ENCODE data around the gene CREG2.

CREG2 gene

DNA sequence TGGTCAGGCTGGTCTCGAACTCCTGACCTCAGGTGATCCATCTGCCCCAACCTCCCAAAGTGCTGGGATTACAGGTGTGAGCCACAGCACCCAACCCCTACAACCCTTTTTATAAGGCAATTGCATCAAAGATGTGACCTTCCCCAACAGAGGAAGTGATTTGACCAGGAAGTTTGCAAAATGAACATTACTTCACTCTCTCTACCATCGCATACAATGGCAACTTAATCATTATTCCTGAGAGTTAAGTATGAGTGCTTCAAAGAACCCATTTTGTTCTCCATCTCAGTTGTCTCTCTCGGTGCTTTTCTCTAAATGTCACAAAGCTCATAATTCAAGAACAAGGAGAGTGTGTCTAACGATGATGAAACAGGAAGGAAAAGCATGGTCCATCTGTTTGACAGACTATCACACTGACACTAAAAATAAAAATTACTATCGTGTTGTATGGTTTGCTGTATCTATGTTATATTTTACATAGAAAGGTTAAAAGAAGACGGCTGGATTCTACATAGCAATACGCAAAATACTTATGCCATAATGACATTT, 18.1 kb upstream of the CREG2 start:
- FAIRE-seq = no peak
- TF ChIP-seq POLR2A (IDR thresholded peaks at IDR 0.05; ENCODE audit: low read depth, low read length) (no peak), POLR2AphosphoS5 (IDR thresholded peaks at IDR 0.05; ENCODE audit: low read depth, low read length) (no peak), TAF1 (IDR thresholded peaks at IDR 0.05; ENCODE audit: borderline replicate concordance, low read depth, low read length) (no peak)
- DNase-seq (ENCODE audit: insufficient read length) = no peak

GRCh38 chr2:101403745-101404144, 16.4 kb upstream of the CREG2 start:
- TF ChIP-seq POLR2A (IDR thresholded peaks at IDR 0.05; ENCODE audit: low read depth, low read length) (no peak), TAF1 (IDR thresholded peaks at IDR 0.05; ENCODE audit: borderline replicate concordance, low read depth, low read length) (no peak), POLR2AphosphoS5 (IDR thresholded peaks at IDR 0.05; ENCODE audit: low read depth, low read length) (no peak)
- FAIRE-seq (no peak), DNase-seq (ENCODE audit: insufficient read length) (no peak)

- TF ChIP-seq POLR2AphosphoS5 (IDR thresholded peaks at IDR 0.05; ENCODE audit: low read depth, low read length) = no peak
- no peak for DNase-seq (ENCODE audit: insufficient read length)
- FAIRE-seq = no peak
Measured at GRCh38 chr2:101402630-101403029, 15.3 kb upstream of the CREG2 start.

- TF ChIP-seq POLR2A (IDR thresholded peaks at IDR 0.05; ENCODE audit: low read depth, low read length) (no peak), TAF1 (IDR thresholded peaks at IDR 0.05; ENCODE audit: borderline replicate concordance, low read depth, low read length) (no peak), POLR2AphosphoS5 (IDR thresholded peaks at IDR 0.05; ENCODE audit: low read depth, low read length) (no peak)
- no peak for FAIRE-seq
- no peak for DNase-seq (ENCODE audit: insufficient read length)
Measured at GRCh38 chr2:101401906-101402305, 14.6 kb upstream of the CREG2 start.

DNA sequence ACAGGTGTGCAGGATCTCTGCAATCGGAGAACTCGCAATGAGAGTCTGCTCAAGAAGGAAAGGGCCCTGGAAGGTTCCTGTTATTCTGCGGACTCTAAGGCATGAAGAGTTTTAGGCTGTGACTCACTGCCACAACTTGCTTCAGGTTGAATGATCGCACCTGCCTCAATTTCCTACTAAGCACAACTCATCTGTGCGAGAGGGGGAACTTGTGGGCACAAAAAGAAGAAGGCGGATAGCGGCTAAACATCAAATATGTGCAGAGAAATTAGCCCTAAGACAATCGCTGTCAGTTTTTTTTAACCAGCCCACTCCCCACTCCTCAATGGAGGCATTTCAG, 14.0 kb upstream of the CREG2 start:
- FAIRE-seq = no peak
- TF ChIP-seq POLR2AphosphoS5 (IDR thresholded peaks at IDR 0.05; ENCODE audit: low read depth, low read length) = no peak
- TF ChIP-seq POLR2A (IDR thresholded peaks at IDR 0.05; ENCODE audit: low read depth, low read length) = no peak
- no peak for TF ChIP-seq TAF1 (IDR thresholded peaks at IDR 0.05; ENCODE audit: borderline replicate concordance, low read depth, low read length)

GRCh38 chr2:101400506-101401325, 13.4 kb upstream of the CREG2 start:
- TF ChIP-seq TAF1 (IDR thresholded peaks at IDR 0.05; ENCODE audit: borderline replicate concordance, low read depth, low read length) = no peak
- TF ChIP-seq POLR2AphosphoS5 (IDR thresholded peaks at IDR 0.05; ENCODE audit: low read depth, low read length) = no peak
- no peak for TF ChIP-seq POLR2A (IDR thresholded peaks at IDR 0.05; ENCODE audit: low read depth, low read length)
- FAIRE-seq = no peak
- DNase-seq (ENCODE audit: insufficient read length) = no peak

More for the DNA sequence above, 14.0 kb upstream of the CREG2 start:
- no peak for DNase-seq (ENCODE audit: insufficient read length)

- FAIRE-seq (no peak), DNase-seq (ENCODE audit: insufficient read length) (no peak)
- TF ChIP-seq POLR2AphosphoS5 (IDR thresholded peaks at IDR 0.05; ENCODE audit: low read depth, low read length) (no peak), TAF1 (IDR thresholded peaks at IDR 0.05; ENCODE audit: borderline replicate concordance, low read depth, low read length) (no peak), POLR2A (IDR thresholded peaks at IDR 0.05; ENCODE audit: low read depth, low read length) (no peak)
Measured at GRCh38 chr2:101400048-101400447, 12.7 kb upstream of the CREG2 start.

GRCh38 chr2:101399021-101399799, 11.9 kb upstream of the CREG2 start:
- FAIRE-seq = no peak
- TF ChIP-seq TAF1 (IDR thresholded peaks at IDR 0.05; ENCODE audit: borderline replicate concordance, low read depth, low read length) = no peak
- no peak for TF ChIP-seq POLR2A (IDR thresholded peaks at IDR 0.05; ENCODE audit: low read depth, low read length)
- TF ChIP-seq POLR2AphosphoS5 (IDR thresholded peaks at IDR 0.05; ENCODE audit: low read depth, low read length) = no peak
- DNase-seq (ENCODE audit: insufficient read length) = no peak

GRCh38 chr2:101398116-101398821, 11.0 kb upstream of the CREG2 start:
- no peak for TF ChIP-seq TAF1 (IDR thresholded peaks at IDR 0.05; ENCODE audit: borderline replicate concordance, low read depth, low read length)
- TF ChIP-seq POLR2AphosphoS5 (IDR thresholded peaks at IDR 0.05; ENCODE audit: low read depth, low read length) = no peak
- TF ChIP-seq POLR2A (IDR thresholded peaks at IDR 0.05; ENCODE audit: low read depth, low read length) = no peak
- no peak for FAIRE-seq
- DNase-seq (ENCODE audit: insufficient read length) = no peak

DNA sequence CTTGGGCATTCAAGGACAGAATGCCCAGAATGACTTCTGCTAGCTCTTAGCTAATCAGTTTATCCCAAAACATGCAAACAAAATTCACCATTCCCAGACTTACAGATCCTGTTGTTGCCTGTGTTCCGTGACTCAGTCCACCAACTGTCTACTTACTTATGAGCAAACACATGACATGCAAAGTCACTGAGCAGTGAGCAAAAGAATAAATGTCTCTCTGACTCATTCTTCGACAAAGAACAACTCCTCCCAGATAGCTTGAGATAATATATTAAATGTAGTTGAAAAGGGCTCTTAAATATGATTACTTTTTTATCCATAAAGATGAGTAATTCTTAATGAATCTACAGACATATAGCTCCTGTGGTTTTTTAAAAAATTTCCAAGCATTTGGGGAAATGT, 9.0 kb upstream of the CREG2 start:
- no peak for DNase-seq (ENCODE audit: insufficient read length)
- no peak for TF ChIP-seq POLR2A (IDR thresholded peaks at IDR 0.05; ENCODE audit: low read depth, low read length)
- no peak for TF ChIP-seq POLR2AphosphoS5 (IDR thresholded peaks at IDR 0.05; ENCODE audit: low read depth, low read length)
- TF ChIP-seq TAF1 (IDR thresholded peaks at IDR 0.05; ENCODE audit: borderline replicate concordance, low read depth, low read length) = no peak
- FAIRE-seq = no peak

- no peak for DNase-seq (ENCODE audit: insufficient read length)
- FAIRE-seq = no peak
- TF ChIP-seq POLR2AphosphoS5 (IDR thresholded peaks at IDR 0.05; ENCODE audit: low read depth, low read length) (no peak), TAF1 (IDR thresholded peaks at IDR 0.05; ENCODE audit: borderline replicate concordance, low read depth, low read length) (no peak), POLR2A (IDR thresholded peaks at IDR 0.05; ENCODE audit: low read depth, low read length) (no peak)
Measured at GRCh38 chr2:101395545-101396315, 8.4 kb upstream of the CREG2 start.

Measured in GM12892 (cell line).